Renal cortex interstitium (tissue), 11 donors: ENCODE data around the gene CLEC4G. TPM values are rescaled to one million over a fixed set of nuclear protein-coding genes. Genes with fewer than 3 reads are reported as not detected.

Experiments used
- DNase-seq, 11 donors: peaks; one replicate each; pipeline ENCODE4 v3.0.0-alpha.2; 2013; ENCODE audit warnings: low read depth in 9 of 11, low spot score in 4 of 11; ENCODE audit errors: extremely low read depth in 1 of 11
- polyA plus RNA-seq, 3 donors: library from polyadenylated mRNA; unstranded; fragments of 120-200 nt; gene quantifications; one replicate each; pipeline ENCODE4 v1.2.1, GENCODE V29; 2013; ENCODE audit not compliant: insufficient read length in 3 of 3

The CLEC4G gene
- polyA plus RNA-seq, 3 donors: 0.17 TPM; not detected in 2

- DNase-seq: no peak
Observed at GRCh38 chr19:7701654-7702457, 30.1 kb downstream of the CLEC4G start, which contains the start of gene FCER2. FCER2 (minus strand) TSS chr19:7702131; CDS start chr19:7699760, 2,371 bp downstream.

- no peak for DNase-seq
Observed at GRCh38 chr19:7701049-7701653, 30.8 kb downstream of the CLEC4G start.

- DNase-seq: no peak
Observed at GRCh38 chr19:7699417-7700401, 32.2 kb downstream of the CLEC4G start.

GRCh38 chr19:7699003-7699402 is 32.9 kb downstream of the CLEC4G start:
- DNase-seq: no peak

GRCh38 chr19:7698583-7698982 is 33.3 kb downstream of the CLEC4G start:
- no peak for DNase-seq

- no peak for DNase-seq
Observed at GRCh38 chr19:7697721-7698287, 34.1 kb downstream of the CLEC4G start.

- no peak for DNase-seq
Observed at GRCh38 chr19:7694499-7694898, 37.4 kb downstream of the CLEC4G start.

GRCh38 chr19:7692417-7693088 is 39.4 kb downstream of the CLEC4G start:
- DNase-seq: no peak

- no peak for DNase-seq
Observed at GRCh38 chr19:7691497-7691896, 40.4 kb downstream of the CLEC4G start.

- no peak for DNase-seq
Observed at GRCh38 chr19:7690779-7691258, 41.1 kb downstream of the CLEC4G start.

- no peak for DNase-seq
Observed at GRCh38 chr19:7689165-7689564, 42.7 kb downstream of the CLEC4G start.

- DNase-seq: no peak
Observed at GRCh38 chr19:7687177-7687576, 44.7 kb downstream of the CLEC4G start.

GRCh38 chr19:7685546-7686445 is 46.1 kb downstream of the CLEC4G start:
- no peak for DNase-seq

GRCh38 chr19:7682175-7682855 is 49.6 kb downstream of the CLEC4G start:
- peak in 1 of 11 donors; percentile 24 for DNase-seq

GRCh38 chr19:7681340-7682174 is 50.4 kb downstream of the CLEC4G start:
- DNase-seq: peak in 7 of 11 donors; percentile 55 to 77 (median 74)
